Right lobe of liver (tissue), 4 donors: ENCODE measurements around the gene CSF1.

ENCODE experiments used
- POLR2A ChIP-seq: fragments of 450-650 bp; IDR thresholded peaks from one replicate; pipeline ENCODE4 v1.6.1; 2017; ENCODE audit warnings: antibody characterized with exemption, mild to moderate bottlenecking
- TF ChIP-seq, protein P1 (sequence below), 4 donors: fragments of 200-600 bp in 3 of 4; fragments of 450-650 bp in 1 of 4; IDR thresholded peaks; one replicate each; pipeline versions ENCODE4 v1.5.1 to v1.8.0; 2016 to 2022; ENCODE audit warnings: antibody characterized with exemption in 4 of 4, mild to moderate bottlenecking in 2 of 4
- donor health status: DM: no; HTN: no; CAD: no.
- donor health status: DM: no; HTN: no; CAD: no.
- donor health status: DM: no; HTN: yes; CAD: no.

DNA sequence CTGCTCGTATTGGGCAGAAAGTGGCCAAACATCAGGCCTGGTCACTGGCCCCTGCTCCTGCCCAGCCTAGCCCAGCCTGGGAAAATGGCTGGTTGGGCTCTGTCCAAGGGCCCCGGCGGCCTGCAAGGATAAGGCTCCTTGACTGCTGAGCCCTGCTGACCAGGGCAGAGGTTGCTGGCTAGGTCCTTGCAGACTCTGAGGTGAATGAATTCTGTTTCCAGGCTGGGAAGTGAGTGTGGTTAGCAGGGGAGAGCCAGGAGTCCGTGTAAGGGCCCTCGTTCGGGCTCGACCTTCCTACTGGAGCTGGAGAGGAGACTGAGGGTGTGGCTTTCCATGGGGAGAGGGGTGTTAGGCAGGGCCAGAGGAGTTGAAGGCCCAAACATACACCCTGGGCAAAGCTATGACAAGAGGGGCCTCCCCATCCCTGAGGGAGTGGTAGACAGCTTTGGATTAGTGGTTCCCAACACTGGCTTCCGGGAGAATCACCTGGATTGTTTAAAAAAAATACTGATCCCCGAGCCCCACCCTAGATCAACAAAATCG lies 20.6 kb downstream of the CSF1 start:
- TF ChIP-seq, protein P1, sequence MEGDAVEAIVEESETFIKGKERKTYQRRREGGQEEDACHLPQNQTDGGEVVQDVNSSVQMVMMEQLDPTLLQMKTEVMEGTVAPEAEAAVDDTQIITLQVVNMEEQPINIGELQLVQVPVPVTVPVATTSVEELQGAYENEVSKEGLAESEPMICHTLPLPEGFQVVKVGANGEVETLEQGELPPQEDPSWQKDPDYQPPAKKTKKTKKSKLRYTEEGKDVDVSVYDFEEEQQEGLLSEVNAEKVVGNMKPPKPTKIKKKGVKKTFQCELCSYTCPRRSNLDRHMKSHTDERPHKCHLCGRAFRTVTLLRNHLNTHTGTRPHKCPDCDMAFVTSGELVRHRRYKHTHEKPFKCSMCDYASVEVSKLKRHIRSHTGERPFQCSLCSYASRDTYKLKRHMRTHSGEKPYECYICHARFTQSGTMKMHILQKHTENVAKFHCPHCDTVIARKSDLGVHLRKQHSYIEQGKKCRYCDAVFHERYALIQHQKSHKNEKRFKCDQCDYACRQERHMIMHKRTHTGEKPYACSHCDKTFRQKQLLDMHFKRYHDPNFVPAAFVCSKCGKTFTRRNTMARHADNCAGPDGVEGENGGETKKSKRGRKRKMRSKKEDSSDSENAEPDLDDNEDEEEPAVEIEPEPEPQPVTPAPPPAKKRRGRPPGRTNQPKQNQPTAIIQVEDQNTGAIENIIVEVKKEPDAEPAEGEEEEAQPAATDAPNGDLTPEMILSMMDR (IDR thresholded peaks at IDR 0.05): no peak
- TF ChIP-seq POLR2A: no peak
